Parathyroid adenoma (tissue), 2 donors: ENCODE data around the gene AFDN.

Experiments used
- H2AFZ ChIP-seq: fragments of 300-600 bp; sonication (generic); one replicate; pipeline ENCODE4 v1.7.0; 2017; ENCODE audit warnings: antibody characterized with exemption, mild to moderate bottlenecking
- H3K27ac ChIP-seq: fragments of 300-600 bp; sonication (generic); one replicate; pipeline ENCODE4 v1.7.0; 2017
- H3K27me3 ChIP-seq: fragments of 300-600 bp; sonication (generic); one replicate; pipeline ENCODE4 v1.7.0; 2017; ENCODE audit warnings: low read length; ENCODE audit not compliant: control insufficient read depth, insufficient read depth
- H3K36me3 ChIP-seq: fragments of 300-600 bp; sonication (generic); one replicate; pipeline ENCODE4 v1.7.0; 2017; ENCODE audit warnings: low read length; ENCODE audit not compliant: control insufficient read depth, insufficient read depth
- H3K4me1 ChIP-seq: fragments of 300-600 bp; sonication (generic); one replicate; pipeline ENCODE4 v1.7.0; 2017; ENCODE audit warnings: control low read depth
- H3K4me2 ChIP-seq: fragments of 300-600 bp; sonication (generic); one replicate; pipeline ENCODE4 v1.7.0; 2017; ENCODE audit warnings: low read length
- H3K4me3 ChIP-seq: fragments of 300-600 bp; sonication (generic); one replicate; pipeline ENCODE4 v1.7.0; 2017; ENCODE audit warnings: low read depth, low read length
- H3K79me2 ChIP-seq: fragments of 300-600 bp; sonication (generic); one replicate; pipeline ENCODE4 v1.7.0; 2017; ENCODE audit warnings: control low read depth
- H3K9ac ChIP-seq: fragments of 300-600 bp; sonication (generic); one replicate; pipeline ENCODE4 v1.7.0; 2017; ENCODE audit warnings: mild to moderate bottlenecking
- H3K9me3 ChIP-seq: fragments of 300-600 bp; sonication (generic); one replicate; pipeline ENCODE4 v1.7.0; 2017; ENCODE audit warnings: low read length; ENCODE audit not compliant: control insufficient read depth
- CTCF ChIP-seq: fragments of 300-600 bp; sonication (generic); IDR thresholded peaks from one replicate; pipeline ENCODE4 v1.7.0; 2017; ENCODE audit warnings: antibody characterized with exemption, mild to moderate bottlenecking
- donor health status: primary hyperparathyroidism.

Gene AFDN

GRCh38 chr6:167779993-167780655 is 46.6 kb upstream of the AFDN start:
- no peak for TF ChIP-seq CTCF
- H3K27me3 ChIP-seq = no peaks in the 10 kb centered on the region
- H3K4me1 ChIP-seq = no peaks in the 10 kb centered on the region
- H3K4me2 ChIP-seq = no peak overlapping the region
- no peak overlapping the region for H3K27ac ChIP-seq
- no peak overlapping the region for H3K4me3 ChIP-seq
- no peak overlapping the region for H2AFZ ChIP-seq
- no peaks in the 10 kb centered on the region for H3K36me3 ChIP-seq
- no peaks in the 10 kb centered on the region for H3K79me2 ChIP-seq
- H3K9ac ChIP-seq = no peak overlapping the region
- H3K9me3 ChIP-seq = no peaks in the 10 kb centered on the region

- Histone ChIP-seq H3K4me3 (no peak overlapping the region), H3K36me3 (no peaks in the 10 kb centered on the region), H3K4me1 (no peaks in the 10 kb centered on the region), H3K79me2 (no peaks in the 10 kb centered on the region), H3K27ac (no peak overlapping the region), H3K9ac (no peak overlapping the region), H2AFZ (no peak overlapping the region), H3K4me2 (no peak overlapping the region), H3K27me3 (no peaks in the 10 kb centered on the region), H3K9me3 (no peaks in the 10 kb centered on the region)
- TF ChIP-seq CTCF = no peak
These were observed 45.5 kb upstream of the AFDN start for GRCh38 chr6:167781066-167781767.

GRCh38 chr6:167781868-167782267 is 44.8 kb upstream of the AFDN start:
- no peak overlapping the region for H3K4me2 ChIP-seq
- no peaks in the 10 kb centered on the region for H3K36me3 ChIP-seq
- no peak for TF ChIP-seq CTCF
- no peak overlapping the region for H2AFZ ChIP-seq
- H3K4me3 ChIP-seq = no peak overlapping the region
- no peak overlapping the region for H3K9ac ChIP-seq
- H3K27me3 ChIP-seq = no peaks in the 10 kb centered on the region
- no peak overlapping the region for H3K27ac ChIP-seq
- no peaks in the 10 kb centered on the region for H3K9me3 ChIP-seq
- no peaks in the 10 kb centered on the region for H3K4me1 ChIP-seq
- no peaks in the 10 kb centered on the region for H3K79me2 ChIP-seq

GRCh38 chr6:167782698-167783517 is 43.8 kb upstream of the AFDN start:
- no peak overlapping the region for H3K4me3 ChIP-seq
- no peaks in the 10 kb centered on the region for H3K79me2 ChIP-seq
- no peak for TF ChIP-seq CTCF
- H3K36me3 ChIP-seq = no peaks in the 10 kb centered on the region
- H2AFZ ChIP-seq = no peak overlapping the region
- no peak overlapping the region for H3K27ac ChIP-seq
- no peaks in the 10 kb centered on the region for H3K9me3 ChIP-seq
- H3K27me3 ChIP-seq = no peaks in the 10 kb centered on the region
- no peak overlapping the region for H3K9ac ChIP-seq
- no peak overlapping the region for H3K4me2 ChIP-seq
- H3K4me1 ChIP-seq = no peaks in the 10 kb centered on the region
